Mesenchymal stem cell (in vitro differentiated cells and primary cell): ENCODE results near the gene MAP3K20.

Experiments
- DNase-seq: peaks from one replicate; pipeline ENCODE4 v3.0.0-alpha.2; 2013
- H2AFZ ChIP-seq: one replicate; pipeline ENCODE4 v1.6.1; 2013; ENCODE audit warnings: low read depth, mild to moderate bottlenecking, control low read depth, inconsistent platforms, low read length, moderate library complexity
- H2AK5ac ChIP-seq: 2 replicates; pipeline ENCODE4 v1.6.1; 2013; ENCODE audit warnings: low read length, moderate library complexity, mild to moderate bottlenecking, inconsistent platforms; ENCODE audit not compliant: severe bottlenecking
- H2BK120ac ChIP-seq: one replicate; pipeline ENCODE4 v1.6.1; 2013; ENCODE audit warnings: low read depth, mild to moderate bottlenecking, inconsistent platforms, low read length, moderate library complexity
- H2BK12ac ChIP-seq, 2 experiments: one replicate each; pipeline ENCODE4 v1.6.1; 2013; ENCODE audit warnings: inconsistent platforms in 2 of 2, low read length in 2 of 2, mild to moderate bottlenecking in 2 of 2, moderate library complexity in 2 of 2, control low read depth in 1 of 2
- H2BK15ac ChIP-seq: one replicate; pipeline ENCODE4 v1.6.1; 2013; ENCODE audit warnings: mild to moderate bottlenecking, low read depth, inconsistent platforms; ENCODE audit not compliant: poor library complexity, severe bottlenecking
- H2BK5ac ChIP-seq: 2 replicates; pipeline ENCODE4 v1.6.1; 2013; ENCODE audit warnings: low read depth, mild to moderate bottlenecking, low read length, control low read depth, inconsistent platforms; ENCODE audit not compliant: poor library complexity, severe bottlenecking
- H3K14ac ChIP-seq, 2 experiments: one replicate each; pipeline ENCODE4 v1.6.1; 2013; ENCODE audit warnings: inconsistent platforms in 2 of 2, low read length in 2 of 2, control low read depth in 1 of 2, mild to moderate bottlenecking in 1 of 2, moderate library complexity in 1 of 2
- H3K18ac ChIP-seq, 2 experiments: one replicate each; pipeline ENCODE4 v1.6.1; 2013; ENCODE audit warnings: inconsistent platforms in 2 of 2, low read length in 2 of 2, control low read depth in 1 of 2, low read depth in 1 of 2, mild to moderate bottlenecking in 1 of 2
- H3K23ac ChIP-seq, 2 experiments: one replicate each; pipeline ENCODE4 v1.6.1; 2013; ENCODE audit warnings: inconsistent platforms in 2 of 2, low read length in 2 of 2, mild to moderate bottlenecking in 2 of 2, moderate library complexity in 2 of 2, control low read depth in 1 of 2
- H3K27ac ChIP-seq: 2 replicates; pipeline ENCODE4 v1.5.1; 2013; ENCODE audit warnings: mild to moderate bottlenecking, moderate library complexity, low read length, control low read depth, inconsistent platforms; ENCODE audit not compliant: poor library complexity, severe bottlenecking
- H3K27me3 ChIP-seq, 2 experiments: 2 replicates each; pipeline versions ENCODE4 v1.6.1 to v1.7.0; 2013; ENCODE audit warnings: low read length in 2 of 2, mild to moderate bottlenecking in 2 of 2, moderate library complexity in 2 of 2, control low read depth in 1 of 2, inconsistent platforms in 1 of 2; ENCODE audit not compliant: control insufficient read depth in 1 of 2, insufficient read depth in 1 of 2
- H3K36me3 ChIP-seq, 2 experiments: 2 replicates each; pipeline versions ENCODE4 v1.6.1 to v1.7.0; 2013; ENCODE audit warnings: low read length in 2 of 2, control low read depth in 1 of 2, inconsistent platforms in 1 of 2, low read depth in 1 of 2, mild to moderate bottlenecking in 1 of 2; ENCODE audit not compliant: insufficient read depth in 2 of 2, control insufficient read depth in 1 of 2
- H3K4ac ChIP-seq, 2 experiments: one replicate each; pipeline ENCODE4 v1.6.1; 2013; ENCODE audit warnings: inconsistent platforms in 2 of 2, low read length in 2 of 2, mild to moderate bottlenecking in 2 of 2, moderate library complexity in 2 of 2, control low read depth in 1 of 2, low read depth in 1 of 2
- H3K4me1 ChIP-seq: 2 replicates; pipeline ENCODE4 v1.6.1; 2013; ENCODE audit warnings: low read depth, low read length, control low read depth; ENCODE audit not compliant: control insufficient read depth, insufficient read depth
- H3K4me2 ChIP-seq: 2 replicates; pipeline ENCODE4 v1.6.1; 2013; ENCODE audit warnings: low read length, mild to moderate bottlenecking, inconsistent platforms; ENCODE audit not compliant: poor library complexity, severe bottlenecking
- H3K4me3 ChIP-seq, 2 experiments: 2 replicates each; pipeline versions ENCODE4 v1.5.1 to v1.7.0; 2013; ENCODE audit warnings: low read length in 2 of 2, mild to moderate bottlenecking in 2 of 2, control low read depth in 1 of 2, low read depth in 1 of 2; ENCODE audit not compliant: insufficient read depth in 1 of 2
- H3K79me1 ChIP-seq: replicated peaks from 2 replicates; pipeline ENCODE4 v1.6.1; 2013; ENCODE audit warnings: mild to moderate bottlenecking, control low read depth, low read length, inconsistent platforms; ENCODE audit not compliant: poor library complexity, severe bottlenecking
- H3K9ac ChIP-seq: 2 replicates; pipeline ENCODE4 v1.7.0; 2013; ENCODE audit warnings: mild to moderate bottlenecking, low read length, moderate library complexity
- H3K9me3 ChIP-seq: 2 replicates; pipeline ENCODE4 v1.7.0; 2013; ENCODE audit warnings: mild to moderate bottlenecking, low read length; ENCODE audit not compliant: control insufficient read depth
- H4K8ac ChIP-seq: one replicate; pipeline ENCODE4 v1.6.1; 2013; ENCODE audit warnings: inconsistent platforms, mild to moderate bottlenecking, low read length, moderate library complexity
- H4K91ac ChIP-seq: one replicate; pipeline ENCODE4 v1.6.1; 2013; ENCODE audit warnings: mild to moderate bottlenecking, low read length, inconsistent platforms
- WGBS: methylation state at CpG from one replicate; pipeline ENCODE4 v1.1.7; 2013; ENCODE audit warnings: mixed read lengths; 5-methylcytosine and 5-hydroxymethylcytosine counted together

Gene MAP3K20

DNA sequence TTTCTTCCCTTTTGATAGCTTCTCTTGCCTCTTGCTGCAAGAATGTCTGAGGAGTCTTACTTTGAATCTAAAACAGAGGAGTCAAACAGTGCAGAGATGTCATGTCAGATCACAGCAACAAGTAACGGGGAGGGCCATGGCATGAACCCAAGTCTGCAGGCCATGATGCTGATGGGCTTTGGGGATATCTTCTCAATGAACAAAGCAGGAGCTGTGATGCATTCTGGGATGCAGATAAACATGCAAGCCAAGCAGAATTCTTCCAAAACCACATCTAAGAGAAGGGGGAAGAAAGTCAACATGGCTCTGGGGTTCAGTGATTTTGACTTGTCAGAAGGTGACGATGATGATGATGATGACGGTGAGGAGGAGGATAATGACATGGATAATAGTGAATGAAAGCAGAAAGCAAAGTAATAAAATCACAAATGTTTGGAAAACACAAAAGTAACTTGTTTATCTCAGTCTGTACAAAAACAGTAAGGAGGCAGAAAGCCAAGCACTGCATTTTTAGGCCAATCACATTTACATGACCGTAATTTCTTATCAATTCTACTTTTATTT, 145.6 kb downstream of the MAP3K20 start:
- H3K9ac ChIP-seq, result no peak overlapping the region
- over 99% methylated on average over 4 of the region's 4 CpGs for WGBS

DNA sequence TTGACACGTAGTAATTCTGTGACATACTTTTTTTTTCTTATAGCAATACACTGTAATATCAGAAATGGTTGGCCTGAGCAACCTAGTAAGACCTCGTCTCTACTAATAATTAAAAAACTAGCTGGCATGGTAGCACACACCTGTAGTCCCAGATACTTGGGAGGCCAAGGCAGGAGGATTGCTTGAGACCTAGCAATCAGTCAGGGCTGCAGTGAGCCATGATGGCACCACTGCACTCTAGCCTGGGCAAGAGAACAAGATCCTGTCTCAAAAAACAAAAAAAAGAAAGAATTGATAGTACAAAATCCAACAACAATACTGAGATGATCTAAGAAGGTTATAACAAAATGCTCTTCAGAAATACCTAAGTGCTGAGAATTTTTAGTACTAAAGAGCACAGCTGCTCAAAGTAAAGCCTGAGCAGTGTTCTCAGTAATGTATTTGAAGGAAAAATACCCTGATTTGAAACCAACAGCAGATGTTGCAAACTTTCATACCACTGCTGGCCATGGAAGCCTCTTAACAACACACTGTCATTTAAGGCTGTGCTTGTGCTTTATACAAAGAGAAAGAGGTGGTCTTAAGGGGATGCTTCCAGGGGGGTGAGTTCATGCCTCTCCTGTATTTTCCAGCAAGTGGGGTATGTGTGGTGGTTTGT, 146.4 kb downstream of the MAP3K20 start:
- no peaks in the 10 kb centered on the region for H3K27me3 ChIP-seq
- no peak overlapping the region for H3K23ac ChIP-seq
- peaks cover 2% of the 10 kb centered on the region for H3K4me1 ChIP-seq
- no peak overlapping the region for H3K4me2 ChIP-seq
- H3K79me1 ChIP-seq, result peaks cover 2% of the 10 kb centered on the region
- H4K8ac ChIP-seq, result no peak overlapping the region
- H3K14ac ChIP-seq, result no peak overlapping the region
- no peak overlapping the region for H2BK15ac ChIP-seq
- H3K4ac ChIP-seq, result no peak overlapping the region
- H3K36me3 ChIP-seq, result peaks cover 0 to 20% of the 10 kb centered on the region in 2 experiments
- H2AK5ac ChIP-seq, result no peak overlapping the region
- H4K91ac ChIP-seq, result no peak overlapping the region
- no peak overlapping the region for H2AFZ ChIP-seq
- H3K9ac ChIP-seq, result no peak overlapping the region
- H3K27ac ChIP-seq, result no peak overlapping the region
- no peak overlapping the region for H3K4me3 ChIP-seq
- WGBS, result 77% methylated on average over 2 of the region's 2 CpGs
- no peak overlapping the region for H2BK12ac ChIP-seq
- no peak overlapping the region for H3K18ac ChIP-seq
- H3K9me3 ChIP-seq, result no peaks in the 10 kb centered on the region
- H2BK5ac ChIP-seq, result no peak overlapping the region
- DNase-seq, result no peak
- no peak overlapping the region for H2BK120ac ChIP-seq

More for the DNA sequence above, 145.6 kb downstream of the MAP3K20 start:
- Histone ChIP-seq H3K79me1 (peaks cover 4% of the 10 kb centered on the region), H2BK120ac (no peak overlapping the region), H3K27ac (no peak overlapping the region), H3K4me3 (no peak overlapping the region), H3K9me3 (no peaks in the 10 kb centered on the region), H3K23ac (no peak overlapping the region), H4K91ac (no peak overlapping the region), H2BK15ac (no peak overlapping the region), H2BK5ac (no peak overlapping the region), H3K14ac (no peak overlapping the region), H3K36me3 (peaks cover 0 to 16% of the 10 kb centered on the region in 2 experiments), H3K4me1 (peaks cover 4% of the 10 kb centered on the region), H3K4ac (no peak overlapping the region), H3K27me3 (no peaks in the 10 kb centered on the region), H2BK12ac (no peak overlapping the region), H3K18ac (no peak overlapping the region), H4K8ac (no peak overlapping the region), H3K4me2 (no peak overlapping the region), H2AK5ac (no peak overlapping the region), H2AFZ (no peak overlapping the region)
- no peak for DNase-seq

DNA sequence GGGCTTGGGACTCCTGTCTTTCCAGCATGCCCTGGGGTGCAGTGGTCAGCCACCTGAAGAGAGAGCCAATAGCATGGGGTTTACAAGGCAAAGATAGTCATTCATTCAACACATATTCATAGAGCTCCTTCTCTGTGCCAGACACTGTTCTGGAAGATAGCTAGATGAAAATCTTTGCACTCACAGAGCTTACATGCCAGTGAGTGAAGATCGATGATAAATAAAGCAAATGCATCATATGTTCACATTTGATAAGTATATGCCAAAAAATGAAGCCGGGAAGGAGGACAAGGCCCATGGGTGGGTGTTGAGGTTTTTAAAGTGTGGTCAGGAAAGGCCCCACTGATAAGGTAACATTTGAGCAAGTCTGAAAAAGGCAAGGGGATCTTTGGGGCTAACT, 148.2 kb downstream of the MAP3K20 start:
- Histone ChIP-seq H4K8ac (no peak overlapping the region), H4K91ac (no peak overlapping the region), H2AK5ac (no peak overlapping the region), H3K4ac (no peak overlapping the region), H2BK12ac (no peak overlapping the region), H3K4me3 (no peak overlapping the region), H3K4me1 (no peaks in the 10 kb centered on the region), H3K27ac (no peak overlapping the region), H3K14ac (no peak overlapping the region), H3K4me2 (no peak overlapping the region), H3K23ac (no peak overlapping the region), H3K9ac (no peak overlapping the region), H2AFZ (no peak overlapping the region), H3K27me3 (no peaks in the 10 kb centered on the region), H2BK5ac (no peak overlapping the region), H2BK120ac (no peak overlapping the region), H3K36me3 (peaks cover 0 to 26% of the 10 kb centered on the region in 2 experiments), H2BK15ac (no peak overlapping the region), H3K79me1 (peaks cover 2% of the 10 kb centered on the region), H3K9me3 (no peaks in the 10 kb centered on the region), H3K18ac (no peak overlapping the region)
- WGBS, result 98% methylated on average over 2 of the region's 2 CpGs
- no peak for DNase-seq

DNA sequence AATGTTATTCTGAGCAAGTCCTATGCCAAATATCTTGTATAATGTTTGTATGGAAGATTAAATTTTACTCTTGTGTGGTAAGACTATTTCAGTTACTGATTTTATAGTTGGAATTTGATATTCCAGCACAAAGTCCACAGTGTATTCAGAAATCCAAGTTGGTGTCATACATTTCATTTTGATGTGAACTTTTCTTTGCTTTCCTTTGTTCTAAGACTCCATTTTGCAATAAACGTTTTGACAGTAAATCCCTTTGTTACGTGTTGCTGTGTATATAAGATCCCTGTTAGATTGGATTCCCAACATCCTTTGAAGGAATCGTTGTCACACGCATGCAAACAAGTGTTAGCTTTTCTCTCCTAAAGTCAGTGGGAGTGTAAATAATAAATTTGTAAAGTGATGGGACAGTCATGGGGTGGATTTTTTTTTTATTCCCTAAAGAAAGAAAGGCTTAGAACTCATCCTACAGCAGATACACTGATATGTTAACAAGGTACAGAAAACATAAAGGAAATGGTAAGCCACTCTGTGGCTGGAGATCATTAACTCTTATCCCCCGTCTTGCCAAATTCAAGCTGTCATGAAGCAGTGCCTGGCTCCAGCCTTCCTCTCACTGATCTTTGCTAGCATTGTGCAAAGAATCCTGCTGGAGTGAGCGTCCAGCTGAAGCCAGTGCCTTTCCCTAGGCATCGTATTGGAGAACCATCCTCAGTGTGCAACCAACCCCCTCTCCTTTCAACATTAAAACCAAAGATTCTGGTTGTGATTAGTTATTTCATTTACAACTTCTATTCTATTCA, 151.5 kb downstream of the MAP3K20 start:
- Histone ChIP-seq H3K36me3 (peaks cover 0 to 24% of the 10 kb centered on the region in 2 experiments), H2BK5ac (no peak overlapping the region), H2AK5ac (no peak overlapping the region), H3K27me3 (no peaks in the 10 kb centered on the region), H2BK12ac (no peak overlapping the region), H2BK15ac (no peak overlapping the region), H3K27ac (no peak overlapping the region), H3K23ac (no peak overlapping the region), H2BK120ac (no peak overlapping the region), H3K18ac (no peak overlapping the region), H3K14ac (no peak overlapping the region), H3K9ac (no peak overlapping the region), H4K8ac (no peak overlapping the region), H2AFZ (no peak overlapping the region), H4K91ac (no peak overlapping the region), H3K4me1 (no peaks in the 10 kb centered on the region), H3K9me3 (no peaks in the 10 kb centered on the region), H3K4ac (no peak overlapping the region), H3K4me3 (no peak overlapping the region), H3K4me2 (no peak overlapping the region), H3K79me1 (peaks cover 2% of the 10 kb centered on the region)
- 90% methylated on average over 6 of the region's 7 CpGs for WGBS
- no peak for DNase-seq
